Adrenal gland (tissue), 12 donors: ENCODE results near the gene GNPAT. TPM values are rescaled to one million over a fixed set of nuclear protein-coding genes. Genes with fewer than 3 reads are reported as not detected.

ENCODE experiments used
- DNase-seq, 7 donors: peaks; one replicate each; pipeline ENCODE4 v3.0.0-alpha.2; 2019 to 2020
- H3K27ac ChIP-seq, 5 donors: fragments of 200-600 bp; sonication (generic) in 4 of 5; 1 replicate in 3 of 5; 2 replicates in 2 of 5; pipeline versions ENCODE4 v1.5.1 to v1.8.0; 2016 to 2020; ENCODE audit warnings: mild to moderate bottlenecking in 1 of 5
- H3K27me3 ChIP-seq: fragments of 200-600 bp; 2 replicates; pipeline ENCODE4 v1.8.0; 2021
- H3K36me3 ChIP-seq, 2 donors: fragments of 200-600 bp; replicated peaks in 1 of 2; 1 replicate in 1 of 2; 2 replicates in 1 of 2; pipeline versions ENCODE4 v1.5.1 to v1.8.0; 2018 to 2022
- H3K4me1 ChIP-seq, 2 donors: fragments of 200-600 bp; replicated peaks in 1 of 2; 1 replicate in 1 of 2; 2 replicates in 1 of 2; pipeline versions ENCODE4 v1.5.1 to v1.8.0; 2018 to 2021
- H3K4me3 ChIP-seq, 4 donors: fragments of 200-600 bp; sonication (generic) in 3 of 4; one replicate each; pipeline ENCODE4 v1.5.1; 2016 to 2018
- H3K9me3 ChIP-seq, 3 donors: fragments of 200-600 bp; sonication (generic) in 1 of 3; replicated peaks in 1 of 3; 1 replicate in 2 of 3; 2 replicates in 1 of 3; pipeline versions ENCODE4 v1.5.1 to v1.8.0; 2016 to 2021
- POLR2A ChIP-seq, 2 donors: fragments of 450-650 bp; IDR thresholded peaks; one replicate each; pipeline ENCODE4 v1.6.1; 2017; ENCODE audit warnings: antibody characterized with exemption in 2 of 2, mild to moderate bottlenecking in 2 of 2, moderate library complexity in 1 of 2
- WGBS, 4 donors: extraction: QIAGEN DNeasy Blood & Tissue Kit in 2 of 4; methylation state at CpG; one replicate each; pipeline versions ENCODE4 v1.1.5 to v1.1.7; 2013 to 2017; 5-methylcytosine and 5-hydroxymethylcytosine counted together
- intact Hi-C, 2 donors: fragments of 100-400 bp; cut with DNase I; formaldehyde crosslinking; loops; one replicate each; pipeline versions ENCODE4 v1.14.1 to v1.15.0; 2022 to 2023
- polyA plus RNA-seq, 3 donors: library from polyadenylated mRNA; stranded (reverse); fragments of 200-250 nt in 2 of 3; fragments of 350-450 nt in 1 of 3; fragmentation: Illumina TruSeq in 1 of 3; extraction: RNeasy Lipid Tissue Mini Kit (QIAGEN cat#74804) in 1 of 3; gene quantifications; one replicate each; pipeline ENCODE4 v1.2.3, GENCODE V29; 2013 to 2014
- total RNA-seq, 9 donors: library from RNA; depleted of rRNA in 4 of 9; stranded (reverse); fragments of >200 nt in 4 of 9; fragments of 120-200 nt in 1 of 9; fragmentation: NEBNext Ultra II Directional in 1 of 9; extraction: Animal tissue kit (Norgen Biotek cat#: 25700) in 1 of 9; gene quantifications; one replicate each; pipeline versions ENCODE4 v1.1.0 to v1.2.4, GENCODE V29; 2013 to 2023
- TF ChIP-seq, protein P1 (sequence below), 6 experiments: fragments of 450-650 bp in 4 of 6; fragments of 200-600 bp in 2 of 6; sonication (generic) in 1 of 6; IDR thresholded peaks; 1 replicate in 5 of 6; 2 replicates in 1 of 6; pipeline versions ENCODE4 v1.5.1 to v1.8.0; 2016 to 2021; ENCODE audit warnings: antibody characterized with exemption in 6 of 6, mild to moderate bottlenecking in 2 of 6, moderate library complexity in 1 of 6
- donor health status: healthy with polysubstance abuse.
- donor health status: Bipolar disorder and iron deficiency.
- donor health status: DM: yes; HTN: yes; CAD: no.
- donor health status: DM: no; HTN: no; CAD: no.
- donor health status: DM: no; HTN: no; CAD: no.
- donor health status: DM: yes; HTN: yes; CAD: no.

Gene GNPAT
- total and polyA plus RNA-seq, 12 donors = 27.0 to 91.9 (median 49.7) TPM

DNA sequence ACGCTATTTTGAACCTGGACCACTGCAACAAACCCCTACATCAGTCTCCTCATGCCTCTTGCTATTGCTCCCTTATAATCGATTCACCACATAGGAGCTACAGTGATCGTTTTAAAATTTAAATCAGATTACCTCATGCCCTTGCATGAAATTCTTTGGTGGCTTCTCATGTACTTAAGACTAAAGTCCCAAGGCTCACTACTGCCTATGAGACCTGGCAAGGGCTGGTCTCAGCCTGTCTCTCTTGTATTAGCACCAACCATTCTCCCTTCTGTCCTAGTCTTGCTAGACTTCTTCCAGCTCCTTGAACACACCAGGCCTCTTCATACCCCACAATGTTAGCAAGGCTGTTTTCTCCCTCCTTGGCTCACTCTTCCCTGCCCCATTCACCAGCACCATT, 6.5 kb upstream of the GNPAT start:
- intact Hi-C loops = no loop called here
- H3K36me3 ChIP-seq = peaks cover 0 to 28% of the 10 kb centered on the region in 2 donors
- no peaks in the 10 kb centered on the region for H3K27me3 ChIP-seq
- no peak for TF ChIP-seq POLR2A (IDR thresholded peaks at IDR 0.05)
- TF ChIP-seq, protein P1, sequence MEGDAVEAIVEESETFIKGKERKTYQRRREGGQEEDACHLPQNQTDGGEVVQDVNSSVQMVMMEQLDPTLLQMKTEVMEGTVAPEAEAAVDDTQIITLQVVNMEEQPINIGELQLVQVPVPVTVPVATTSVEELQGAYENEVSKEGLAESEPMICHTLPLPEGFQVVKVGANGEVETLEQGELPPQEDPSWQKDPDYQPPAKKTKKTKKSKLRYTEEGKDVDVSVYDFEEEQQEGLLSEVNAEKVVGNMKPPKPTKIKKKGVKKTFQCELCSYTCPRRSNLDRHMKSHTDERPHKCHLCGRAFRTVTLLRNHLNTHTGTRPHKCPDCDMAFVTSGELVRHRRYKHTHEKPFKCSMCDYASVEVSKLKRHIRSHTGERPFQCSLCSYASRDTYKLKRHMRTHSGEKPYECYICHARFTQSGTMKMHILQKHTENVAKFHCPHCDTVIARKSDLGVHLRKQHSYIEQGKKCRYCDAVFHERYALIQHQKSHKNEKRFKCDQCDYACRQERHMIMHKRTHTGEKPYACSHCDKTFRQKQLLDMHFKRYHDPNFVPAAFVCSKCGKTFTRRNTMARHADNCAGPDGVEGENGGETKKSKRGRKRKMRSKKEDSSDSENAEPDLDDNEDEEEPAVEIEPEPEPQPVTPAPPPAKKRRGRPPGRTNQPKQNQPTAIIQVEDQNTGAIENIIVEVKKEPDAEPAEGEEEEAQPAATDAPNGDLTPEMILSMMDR (IDR thresholded peaks at IDR 0.05) = no peak
- H3K4me3 ChIP-seq = no peak overlapping the region
- H3K9me3 ChIP-seq = no peaks in the 10 kb centered on the region
- peaks cover 17 to 21% of the 10 kb centered on the region in 2 donors for H3K4me1 ChIP-seq
- 74 to 90% (median 85%) methylated on average over 3 of the region's 3 CpGs for WGBS, 4 donors
- H3K27ac ChIP-seq = peak overlapping the region in 2 of 5 donors; percentile 35 to 50
- DNase-seq = no peak

DNA sequence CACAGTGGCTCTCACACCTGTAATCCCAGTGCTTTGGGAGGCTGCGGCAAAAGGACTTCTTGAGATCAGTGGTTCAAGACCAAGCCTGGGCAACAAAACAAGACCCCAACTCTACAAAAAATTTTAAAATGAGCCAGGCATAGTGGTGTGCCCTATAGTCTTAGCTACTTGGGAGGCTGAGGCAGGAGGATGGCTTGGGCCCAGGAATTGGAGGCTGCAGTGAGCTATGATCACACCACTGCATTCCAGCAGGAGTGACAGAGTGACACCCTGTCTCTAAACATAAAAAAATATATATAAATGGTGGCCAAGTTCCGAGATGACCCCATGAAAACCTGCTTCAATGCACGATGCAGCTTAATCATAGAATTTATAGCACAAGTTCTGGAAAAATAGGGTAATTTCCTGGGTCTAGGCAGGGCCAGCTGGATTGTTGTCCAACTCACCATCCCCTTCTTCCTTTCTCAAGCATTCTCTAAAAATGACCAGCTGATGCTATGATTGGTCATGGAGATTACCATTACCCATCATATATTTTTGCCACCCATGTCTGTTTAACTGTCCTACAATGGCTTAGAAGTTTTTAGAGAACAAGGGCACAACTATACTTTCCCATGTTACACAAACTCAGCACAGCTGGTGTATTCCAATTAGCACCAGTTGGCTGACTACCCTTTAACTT, 5.3 kb upstream of the GNPAT start:
- DNase-seq = no peak
- no peaks in the 10 kb centered on the region for H3K27me3 ChIP-seq
- H3K36me3 ChIP-seq = peaks cover 0 to 28% of the 10 kb centered on the region in 2 donors
- 94 to 98% (median 96%) methylated on average over 3 of the region's 3 CpGs for WGBS, 4 donors
- TF ChIP-seq POLR2A (IDR thresholded peaks at IDR 0.05) = no peak
- TF ChIP-seq, protein P1 (IDR thresholded peaks at IDR 0.05) = no peak
- no peaks in the 10 kb centered on the region for H3K9me3 ChIP-seq
- H3K4me3 ChIP-seq = no peak overlapping the region
- peak overlapping the region in 2 of 5 donors; percentile 27 to 51 for H3K27ac ChIP-seq
- intact Hi-C loops = no loop called here
- H3K4me1 ChIP-seq = peaks cover 23 to 29% of the 10 kb centered on the region in 2 donors

DNA sequence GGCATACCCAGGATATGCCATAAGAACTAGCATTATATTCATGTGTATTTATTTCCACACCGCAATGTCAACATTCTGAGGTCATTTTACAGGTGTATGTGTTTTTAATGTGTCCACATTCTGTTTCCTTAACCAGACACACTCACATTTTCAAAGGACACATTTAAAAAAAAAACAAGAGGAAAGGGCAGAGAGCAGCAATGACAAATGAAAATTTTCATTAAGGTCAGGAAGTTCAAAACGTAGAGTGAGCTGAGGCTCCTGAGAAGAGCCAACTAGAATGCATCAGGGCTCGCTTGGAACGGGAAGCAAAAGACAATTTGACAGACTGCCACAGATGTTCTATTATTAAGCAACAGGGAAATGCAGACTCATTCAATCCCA, 4.8 kb upstream of the GNPAT start:
- DNase-seq = peak in 4 of 7 donors; percentile 35 to 64 (median 42)
- no peaks in the 10 kb centered on the region for H3K27me3 ChIP-seq
- H3K36me3 ChIP-seq = peaks cover 0 to 28% of the 10 kb centered on the region in 2 donors
- H3K9me3 ChIP-seq = no peaks in the 10 kb centered on the region
- intact Hi-C loops = no loop called here
- peak overlapping the region in 3 of 5 donors; percentile 27 to 51 (median 29) for H3K27ac ChIP-seq
- 32 to 70% (median 60%) methylated on average over 4 of the region's 4 CpGs for WGBS, 4 donors
- H3K4me3 ChIP-seq = no peak overlapping the region
- no peak for TF ChIP-seq POLR2A (IDR thresholded peaks at IDR 0.05)
- TF ChIP-seq, protein P1 (IDR thresholded peaks at IDR 0.05) = no peak
- H3K4me1 ChIP-seq = peaks cover 23 to 29% of the 10 kb centered on the region in 2 donors

DNA sequence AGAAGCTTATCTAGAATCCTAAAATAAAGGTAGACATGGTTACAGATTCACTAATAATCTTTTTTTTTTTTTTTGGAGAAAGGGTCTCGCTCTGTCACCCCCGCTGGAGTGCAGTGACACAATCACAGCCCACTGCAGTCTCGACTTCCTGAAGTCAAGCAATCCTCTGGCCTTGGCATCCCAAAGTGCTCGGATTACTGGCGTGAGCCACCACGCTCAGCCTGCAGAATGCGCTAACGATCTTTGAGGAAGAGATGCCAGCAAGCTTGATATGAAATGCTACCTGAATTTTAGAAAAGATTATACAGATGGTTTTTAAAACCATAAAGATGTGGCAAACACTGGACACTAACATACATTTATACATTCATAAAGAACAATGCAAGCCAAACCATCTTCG, 4.1 kb upstream of the GNPAT start:
- TF ChIP-seq POLR2A (IDR thresholded peaks at IDR 0.05) = no peak
- TF ChIP-seq, protein P1 (IDR thresholded peaks at IDR 0.05) = no peak
- no peaks in the 10 kb centered on the region for H3K27me3 ChIP-seq
- H3K9me3 ChIP-seq = no peaks in the 10 kb centered on the region
- no peak for DNase-seq
- intact Hi-C loops = no loop called here
- peak overlapping the region in 2 of 5 donors; percentile 29 to 51 for H3K27ac ChIP-seq
- H3K36me3 ChIP-seq = peaks cover 0 to 28% of the 10 kb centered on the region in 2 donors
- H3K4me1 ChIP-seq = peaks cover 25 to 32% of the 10 kb centered on the region in 2 donors
- WGBS, 4 donors = 92 to 96% (median 96%) methylated on average over 9 of the region's 9 CpGs
- no peak overlapping the region for H3K4me3 ChIP-seq
